HUES64 (cell line): ENCODE measurements around the gene LCE1E.

Experiments
- H3K27ac ChIP-seq: 2 replicates; pipeline ENCODE4 v1.7.0; 2013; ENCODE audit warnings: low read depth, low read length, inconsistent platforms
- H3K27me3 ChIP-seq: 2 replicates; pipeline ENCODE4 v1.6.1; 2013; ENCODE audit warnings: mild to moderate bottlenecking, low read length; ENCODE audit not compliant: insufficient read depth
- H3K36me3 ChIP-seq: 2 replicates; pipeline ENCODE4 v1.6.1; 2013; ENCODE audit warnings: mild to moderate bottlenecking, low read length; ENCODE audit not compliant: insufficient read depth
- H3K4me1 ChIP-seq: 2 replicates; pipeline ENCODE4 v1.6.1; 2013; ENCODE audit warnings: mild to moderate bottlenecking, low read length, moderate library complexity; ENCODE audit not compliant: insufficient read depth
- H3K4me3 ChIP-seq: 2 replicates; pipeline ENCODE4 v1.5.1; 2013; ENCODE audit warnings: mild to moderate bottlenecking, low read length, moderate library complexity
- H3K9ac ChIP-seq: 2 replicates; pipeline ENCODE4 v1.6.1; 2013; ENCODE audit warnings: mild to moderate bottlenecking, low read depth, low read length
- H3K9me3 ChIP-seq: 2 replicates; pipeline ENCODE4 v1.6.1; 2013; ENCODE audit warnings: low read depth, low read length; ENCODE audit not compliant: insufficient read depth
- WGBS: fragments of 150-250, 120-280 bp; methylation state at CpG from one replicate; pipeline ENCODE4 v1.1.7; 2013; ENCODE audit warnings: missing lambda C conversion rate; 5-methylcytosine and 5-hydroxymethylcytosine counted together

The LCE1E gene

GRCh38 chr1:152757747-152758146 lies 28.3 kb upstream of the LCE1E start, which contains the start of gene KPRP:
Gene KPRP (plus strand): TSS chr1:152758025. CDS start chr1:152759589, 1,564 bp downstream.
- no peak within 1 kb of the TSS for H3K27ac ChIP-seq
- peaks cover 95% of the 10 kb centered on the region for H3K9me3 ChIP-seq
- H3K4me3 ChIP-seq: no peak within 1 kb of the TSS
- no peaks in the 10 kb centered on the region for H3K4me1 ChIP-seq
- H3K36me3 ChIP-seq: no peaks in the 10 kb centered on the region
- H3K9ac ChIP-seq: no peak within 1 kb of the TSS
- no peaks in the 10 kb centered on the region for H3K27me3 ChIP-seq
- 82% methylated on average over 5 of the region's 6 CpGs for WGBS

- Histone ChIP-seq H3K4me3 (no peak overlapping the region), H3K4me1 (no peaks in the 10 kb centered on the region), H3K27ac (no peak overlapping the region), H3K27me3 (no peaks in the 10 kb centered on the region), H3K9ac (no peak overlapping the region), H3K36me3 (no peaks in the 10 kb centered on the region), H3K9me3 (peaks cover 92% of the 10 kb centered on the region)
- WGBS: 61% methylated on average over 3 of the region's 4 CpGs
Measured at GRCh38 chr1:152758636-152759035, 27.4 kb upstream of the LCE1E start.

GRCh38 chr1:152759453-152760173 lies 26.4 kb upstream of the LCE1E start:
- no peaks in the 10 kb centered on the region for H3K36me3 ChIP-seq
- H3K9ac ChIP-seq: no peak overlapping the region
- 71% methylated on average over 8 of the region's 8 CpGs for WGBS
- H3K27me3 ChIP-seq: no peaks in the 10 kb centered on the region
- H3K4me3 ChIP-seq: no peak overlapping the region
- peaks cover 93% of the 10 kb centered on the region for H3K9me3 ChIP-seq
- H3K4me1 ChIP-seq: no peaks in the 10 kb centered on the region
- no peak overlapping the region for H3K27ac ChIP-seq

GRCh38 chr1:152760551-152761190 lies 25.4 kb upstream of the LCE1E start:
- H3K9me3 ChIP-seq: peaks cover 93% of the 10 kb centered on the region
- no peaks in the 10 kb centered on the region for H3K27me3 ChIP-seq
- H3K4me1 ChIP-seq: no peaks in the 10 kb centered on the region
- H3K36me3 ChIP-seq: no peaks in the 10 kb centered on the region
- H3K4me3 ChIP-seq: no peak overlapping the region
- 90% methylated on average over 31 of the region's 31 CpGs for WGBS
- no peak overlapping the region for H3K27ac ChIP-seq
- no peak overlapping the region for H3K9ac ChIP-seq

- no peaks in the 10 kb centered on the region for H3K36me3 ChIP-seq
- H3K9me3 ChIP-seq: peaks cover 93% of the 10 kb centered on the region
- H3K27me3 ChIP-seq: no peaks in the 10 kb centered on the region
- H3K4me3 ChIP-seq: no peak overlapping the region
- no peak overlapping the region for H3K9ac ChIP-seq
- 91% methylated on average over 3 of the region's 3 CpGs for WGBS
- no peak overlapping the region for H3K27ac ChIP-seq
- H3K4me1 ChIP-seq: no peaks in the 10 kb centered on the region
Measured at GRCh38 chr1:152761609-152762213, 24.3 kb upstream of the LCE1E start.

- Histone ChIP-seq H3K9me3 (peaks cover 83% of the 10 kb centered on the region), H3K36me3 (no peaks in the 10 kb centered on the region), H3K4me3 (no peak overlapping the region), H3K27ac (no peak overlapping the region), H3K9ac (no peak overlapping the region), H3K27me3 (no peaks in the 10 kb centered on the region), H3K4me1 (no peaks in the 10 kb centered on the region)
- WGBS: 56% methylated on average over 8 of the region's 8 CpGs
Measured at GRCh38 chr1:152768847-152769533, 17.1 kb upstream of the LCE1E start.

- Histone ChIP-seq H3K9ac (no peak overlapping the region), H3K27me3 (no peaks in the 10 kb centered on the region), H3K4me1 (no peaks in the 10 kb centered on the region), H3K27ac (no peak overlapping the region), H3K36me3 (no peaks in the 10 kb centered on the region), H3K4me3 (no peak overlapping the region), H3K9me3 (peaks cover 83% of the 10 kb centered on the region)
- no CpG with 5 or more reads among the region's 1 CpG for WGBS
Measured at GRCh38 chr1:152770411-152770810, 15.6 kb upstream of the LCE1E start.

- Histone ChIP-seq H3K9ac (no peak within 1 kb of the TSS), H3K9me3 (peaks cover 81% of the 10 kb centered on the region), H3K27ac (no peak within 1 kb of the TSS), H3K36me3 (no peaks in the 10 kb centered on the region), H3K4me1 (no peaks in the 10 kb centered on the region), H3K27me3 (no peaks in the 10 kb centered on the region), H3K4me3 (no peak within 1 kb of the TSS)
- whole genome bisulfite sequencing: 58% methylated on average over 6 of the region's 6 CpGs
Measured at GRCh38 chr1:152774875-152775274, 11.2 kb upstream of the LCE1E start, which contains the start of gene LCE1F. Gene LCE1F (plus strand): TSS chr1:152775140. CDS start chr1:152776372, 1,232 bp downstream.

GRCh38 chr1:152776361-152776760 lies 9.7 kb upstream of the LCE1E start:
- WGBS: 81% methylated on average over 11 of the region's 11 CpGs
- Histone ChIP-seq H3K36me3 (no peaks in the 10 kb centered on the region), H3K9me3 (peaks cover 80% of the 10 kb centered on the region), H3K4me1 (no peaks in the 10 kb centered on the region), H3K4me3 (no peak overlapping the region), H3K9ac (no peak overlapping the region), H3K27me3 (no peaks in the 10 kb centered on the region), H3K27ac (no peak overlapping the region)

GRCh38 chr1:152777510-152778137 lies 8.4 kb upstream of the LCE1E start:
- no peaks in the 10 kb centered on the region for H3K36me3 ChIP-seq
- H3K27me3 ChIP-seq: no peaks in the 10 kb centered on the region
- H3K27ac ChIP-seq: no peak overlapping the region
- 89% methylated on average over 4 of the region's 4 CpGs for WGBS
- peaks cover 89% of the 10 kb centered on the region for H3K9me3 ChIP-seq
- no peak overlapping the region for H3K4me3 ChIP-seq
- H3K4me1 ChIP-seq: no peaks in the 10 kb centered on the region
- H3K9ac ChIP-seq: no peak overlapping the region
